HG03520 (cell line): ENCODE measurements around the gene OR13G1.
A peak's percentile ranks its signal among the peaks of the same experiment; 100 is the strongest.
"Not testable (repeated sequence)": the region's sequence is repeated elsewhere in the genome, so short reads cannot be mapped to it uniquely, and the experiment has no call there.

Source experiments
- ATAC-seq: cut with Tn5 transposase; IDR thresholded peaks from one replicate; pipeline ENCODE4 v1.9.1; 2021; ENCODE audit warnings: mild to moderate bottlenecking, moderate library complexity; ENCODE audit not compliant: unreplicated experiment

OR13G1 gene, protein sequence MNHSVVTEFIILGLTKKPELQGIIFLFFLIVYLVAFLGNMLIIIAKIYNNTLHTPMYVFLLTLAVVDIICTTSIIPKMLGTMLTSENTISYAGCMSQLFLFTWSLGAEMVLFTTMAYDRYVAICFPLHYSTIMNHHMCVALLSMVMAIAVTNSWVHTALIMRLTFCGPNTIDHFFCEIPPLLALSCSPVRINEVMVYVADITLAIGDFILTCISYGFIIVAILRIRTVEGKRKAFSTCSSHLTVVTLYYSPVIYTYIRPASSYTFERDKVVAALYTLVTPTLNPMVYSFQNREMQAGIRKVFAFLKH

DNA sequence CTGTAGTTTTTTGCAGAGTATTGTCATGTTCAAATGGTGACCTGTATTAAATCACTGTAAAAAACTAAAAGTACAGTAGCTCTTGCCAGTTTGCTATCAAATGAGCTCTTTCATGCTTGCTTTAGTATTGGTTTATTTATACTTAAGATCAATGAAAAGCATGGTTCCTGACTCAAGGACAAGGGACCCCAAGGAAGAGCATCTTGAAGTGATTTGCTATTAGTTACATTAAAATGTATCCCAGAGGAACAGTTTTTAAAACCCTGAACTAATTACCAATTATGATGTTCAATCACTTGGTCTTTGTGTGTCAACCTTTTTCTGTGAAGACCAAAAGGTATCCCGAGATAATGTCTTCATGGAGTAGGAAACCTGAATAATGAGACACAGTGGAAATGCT is at the start of gene OR13G1:
Gene OR13G1, minus strand, starts transcription at position 101 of the 400 bp plus-strand sequence. CDS start 6,698 bp downstream, outside the sequence.
- ATAC-seq: no peak

DNA sequence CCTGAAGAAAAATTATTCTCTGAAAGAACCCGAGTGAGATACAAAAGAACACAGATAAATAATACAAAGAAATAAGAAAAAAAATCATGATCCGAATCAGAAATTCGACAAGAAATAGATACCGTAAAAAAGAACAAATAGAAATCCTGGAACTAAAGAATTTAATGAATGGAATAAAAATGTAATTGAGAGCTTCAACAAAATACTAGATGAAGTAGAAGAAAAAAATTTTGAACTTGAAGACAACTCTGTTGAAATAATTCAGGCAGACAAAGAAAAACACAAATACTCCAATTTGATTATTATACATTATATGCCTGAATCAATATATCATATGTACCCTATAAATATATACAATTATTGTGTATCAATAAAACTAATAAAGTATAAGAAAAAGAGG is 41.7 kb upstream of the OR13G1 start:
- ATAC-seq: no peak

DNA sequence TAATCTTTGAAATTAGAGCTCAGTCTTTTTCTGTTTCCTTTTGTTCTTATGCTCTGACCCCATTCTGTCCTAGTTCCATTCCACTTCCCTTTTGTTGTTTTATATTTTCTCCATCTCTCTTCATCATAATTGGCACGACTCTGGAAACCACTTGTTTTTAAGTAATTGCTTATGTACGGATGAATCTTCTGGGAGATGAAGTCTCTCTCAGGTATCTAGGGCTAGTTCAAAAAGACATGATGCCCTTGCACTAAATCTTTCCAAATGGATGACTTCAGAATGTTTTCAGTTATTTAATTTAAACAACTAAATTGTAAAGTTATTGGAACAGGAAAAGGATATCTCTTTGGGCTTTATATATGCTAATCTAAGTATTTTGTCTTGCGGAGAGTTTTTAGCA is 37.0 kb upstream of the OR13G1 start, which contains the start of gene OR6F1:
Gene OR6F1, minus strand, starts transcription at position 101 of the 400 bp plus-strand sequence. CDS start 3,891 bp downstream, outside the sequence.
- no peak for ATAC-seq

DNA sequence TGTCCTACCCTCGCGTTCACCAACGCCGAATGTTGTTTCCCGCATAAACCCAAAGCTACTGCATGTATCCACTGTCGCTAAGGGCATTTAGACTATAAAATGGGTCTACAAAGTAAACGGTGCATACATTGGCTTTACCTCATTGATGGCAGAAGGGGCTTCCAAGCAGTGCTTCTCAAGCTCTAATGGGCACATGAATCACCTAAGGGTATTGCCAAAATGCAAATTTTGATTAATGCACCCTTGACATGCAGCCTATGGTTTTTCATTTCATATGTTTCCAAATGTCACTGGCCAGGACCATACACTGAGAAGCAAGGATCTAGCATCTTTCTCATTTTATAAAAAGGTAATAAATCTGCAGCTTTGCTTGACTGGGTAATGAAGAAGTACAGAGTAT is 34.2 kb upstream of the OR13G1 start:
- ATAC-seq: no peak

DNA sequence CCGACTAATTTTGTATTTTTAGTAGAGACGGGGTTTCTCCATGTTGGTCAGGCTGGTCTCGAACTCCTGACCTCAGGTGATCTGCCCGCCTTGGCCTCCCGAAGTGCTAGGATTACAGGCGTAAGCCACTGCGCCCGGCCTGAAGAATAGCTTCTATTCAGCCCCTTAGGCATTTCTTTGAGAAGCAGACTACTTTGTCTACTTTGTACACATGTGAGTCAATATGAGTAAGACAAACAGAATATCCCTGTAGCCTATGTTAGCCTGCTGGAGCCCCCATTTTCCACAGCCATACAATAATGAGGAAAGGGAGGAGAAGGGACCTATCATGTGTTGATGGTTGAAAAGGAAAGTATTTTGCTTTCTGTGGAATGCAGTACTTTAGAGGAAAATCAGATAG is 31.1 kb upstream of the OR13G1 start:
- not testable (repeated sequence) for ATAC-seq

DNA sequence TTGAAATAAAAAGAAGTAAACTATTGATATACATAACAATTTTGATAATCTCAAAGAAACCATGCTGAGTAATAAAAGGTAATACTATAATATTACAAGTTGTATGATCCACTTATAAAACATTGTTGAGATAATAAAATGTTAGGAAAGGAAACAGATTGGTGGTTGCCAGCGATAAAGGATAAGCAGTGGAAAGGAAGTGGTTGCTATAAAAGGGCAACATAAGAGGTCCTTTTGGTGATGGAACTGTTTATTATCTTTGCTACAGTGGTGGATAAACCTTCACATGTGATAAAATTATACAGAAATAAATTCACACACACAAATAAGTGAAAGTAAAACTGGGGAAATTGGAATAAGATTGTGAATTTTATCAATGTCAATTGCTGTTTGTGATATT is 21.8 kb upstream of the OR13G1 start:
- no peak for ATAC-seq

DNA sequence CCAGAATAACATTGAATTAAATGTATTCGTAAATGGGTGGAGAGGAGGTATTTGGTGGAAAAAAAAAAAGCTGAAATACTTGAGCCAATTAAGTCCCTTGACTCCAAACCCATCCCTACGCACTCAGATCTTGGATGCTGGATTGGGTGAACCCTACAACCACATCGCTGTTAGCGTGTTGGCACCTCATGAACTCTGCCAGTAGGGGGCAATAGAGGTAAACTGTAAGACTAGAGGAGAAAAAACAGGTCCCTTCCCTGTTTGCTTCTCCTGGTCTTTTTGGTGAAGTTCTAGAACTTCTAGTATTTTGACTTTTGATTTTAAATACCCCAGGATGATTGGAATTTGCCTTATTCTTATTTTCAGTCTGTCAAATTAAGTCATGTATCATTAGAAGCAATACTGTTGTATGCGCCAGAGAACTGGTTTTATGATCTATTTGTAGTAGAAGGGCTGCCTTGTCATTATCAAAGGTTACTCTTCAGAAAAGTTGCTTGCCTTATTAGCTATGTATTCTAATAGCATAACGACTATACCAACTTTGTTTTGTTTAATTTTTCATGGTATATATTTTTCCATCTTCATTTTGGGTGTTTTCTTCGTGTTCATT is 1.9 kb upstream of the OR13G1 start:
- peak; percentile 94 for ATAC-seq

DNA sequence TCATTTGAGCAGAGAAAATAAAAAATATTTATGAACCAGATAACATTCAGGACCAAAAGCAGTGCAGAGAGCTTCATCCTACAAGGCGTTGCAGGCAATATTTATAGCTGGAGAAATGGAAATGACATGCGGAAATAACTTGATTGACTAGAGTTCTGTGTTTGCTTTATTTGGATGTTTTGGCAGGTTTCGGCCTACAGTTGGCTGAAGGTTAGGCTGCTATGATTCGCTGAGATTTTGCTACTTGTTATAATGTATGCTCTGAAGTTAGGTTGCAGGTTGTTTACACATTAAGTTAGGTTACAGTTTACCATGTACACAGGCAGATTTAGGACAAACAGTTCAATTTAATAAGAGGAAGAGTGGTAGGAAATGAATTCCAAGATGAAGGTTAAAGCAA is 632 bp upstream of the OR13G1 start:
- ATAC-seq: no peak

DNA sequence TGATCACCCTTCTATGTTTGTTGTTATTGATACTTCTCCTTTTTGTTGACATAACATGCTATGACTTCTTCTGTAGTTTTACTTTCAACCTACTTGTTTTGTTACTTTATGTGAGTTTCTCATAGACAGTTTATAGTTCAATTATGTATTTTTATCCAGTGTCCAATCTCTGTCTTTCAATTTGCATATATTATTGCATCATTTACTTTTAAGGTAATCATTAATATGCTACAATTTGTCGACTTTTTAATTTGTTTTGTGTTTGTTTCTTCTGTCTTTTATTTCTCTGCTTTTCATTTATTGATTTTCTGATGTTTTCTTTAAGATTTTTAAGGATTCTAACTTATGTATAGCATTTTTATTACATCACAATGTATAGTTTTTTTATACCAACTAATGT is 10.3 kb downstream of the OR13G1 start:
- ATAC-seq: no peak

DNA sequence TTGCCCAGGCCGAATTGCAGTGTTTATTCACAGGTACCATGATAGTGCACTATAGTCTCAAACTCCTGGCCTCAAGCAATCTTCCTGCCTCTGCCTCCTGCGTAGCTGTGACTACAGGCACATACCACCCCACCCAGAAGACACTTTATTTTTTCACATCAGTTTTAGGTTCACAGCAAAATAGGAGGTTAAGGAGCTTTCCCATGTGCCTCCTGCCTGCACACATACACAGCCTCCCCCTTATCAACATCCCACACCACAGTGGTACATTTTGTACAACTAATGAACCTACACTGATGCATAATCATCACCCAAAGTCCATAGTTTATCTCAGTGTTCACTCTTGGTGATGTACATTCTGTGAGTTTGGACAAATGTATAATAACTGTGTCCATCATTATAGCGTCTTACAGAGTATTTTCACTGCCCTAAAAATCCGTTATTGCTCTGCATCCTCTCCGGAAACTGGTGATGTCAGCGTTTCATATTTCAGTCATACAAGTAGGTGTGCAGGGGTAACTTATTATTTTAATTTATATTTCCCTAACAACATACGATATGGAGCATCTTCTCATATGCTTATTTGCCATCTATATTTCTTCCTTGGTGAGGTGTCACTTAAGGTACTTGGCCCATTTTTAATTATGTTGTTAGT is 23.2 kb downstream of the OR13G1 start:
- ATAC-seq: no peak

DNA sequence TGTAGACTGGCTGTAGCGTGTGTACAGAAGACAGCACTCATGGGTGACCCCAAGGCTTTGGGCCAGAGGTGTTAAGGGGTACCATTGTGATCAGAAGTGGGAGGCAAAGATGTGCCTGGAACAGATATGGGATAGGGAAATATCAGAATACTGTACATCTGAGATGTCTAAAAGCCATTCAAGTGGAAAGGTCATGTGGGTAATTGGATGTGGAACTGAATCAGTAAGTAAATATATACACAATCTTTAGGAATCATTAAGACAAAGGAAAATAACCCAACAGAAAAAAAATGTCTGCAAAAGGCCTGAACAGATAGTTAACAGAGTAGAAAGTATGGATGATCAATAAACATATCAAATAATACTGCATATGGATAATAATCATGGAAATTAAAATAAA is 26.5 kb downstream of the OR13G1 start:
- ATAC-seq: no peak

DNA sequence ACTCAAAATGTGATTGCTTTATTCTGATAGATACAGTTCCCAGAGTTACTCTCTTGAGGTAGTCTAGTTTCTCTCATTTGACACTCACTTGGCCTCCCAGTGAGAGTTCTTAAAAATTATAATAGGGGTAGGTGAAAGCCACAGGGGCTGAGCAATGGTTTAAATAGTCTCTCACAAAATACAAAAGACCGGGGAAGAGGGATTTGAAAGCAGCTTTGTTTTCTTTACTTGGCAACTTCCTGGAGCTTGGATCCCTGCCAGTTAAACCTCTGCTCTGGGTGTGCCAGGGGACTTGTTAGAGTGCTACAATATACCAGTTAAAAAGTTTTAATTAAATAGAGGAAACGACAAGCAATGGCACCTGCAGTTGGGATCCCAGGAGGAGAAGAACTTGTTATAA is 31.7 kb downstream of the OR13G1 start:
- ATAC-seq: no peak

DNA sequence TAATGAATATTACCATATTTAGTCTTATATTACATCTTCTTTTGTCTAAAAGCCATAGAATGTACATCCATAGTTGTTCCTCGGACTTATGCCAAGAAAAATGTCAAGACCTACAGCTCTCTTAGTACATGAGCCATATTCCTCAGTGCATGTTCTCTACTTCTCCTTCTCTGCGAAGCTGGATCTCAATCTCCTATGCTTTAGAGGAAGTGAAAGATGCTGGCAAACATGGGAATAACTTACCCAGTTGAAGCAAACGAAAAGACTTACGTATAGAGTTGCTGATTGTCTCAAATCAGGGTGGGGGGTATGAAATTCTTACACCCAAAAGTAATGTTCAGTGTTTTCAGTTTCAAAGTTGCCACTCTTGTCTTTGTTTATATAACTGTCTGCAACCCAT is 32.7 kb downstream of the OR13G1 start:
- no peak for ATAC-seq

DNA sequence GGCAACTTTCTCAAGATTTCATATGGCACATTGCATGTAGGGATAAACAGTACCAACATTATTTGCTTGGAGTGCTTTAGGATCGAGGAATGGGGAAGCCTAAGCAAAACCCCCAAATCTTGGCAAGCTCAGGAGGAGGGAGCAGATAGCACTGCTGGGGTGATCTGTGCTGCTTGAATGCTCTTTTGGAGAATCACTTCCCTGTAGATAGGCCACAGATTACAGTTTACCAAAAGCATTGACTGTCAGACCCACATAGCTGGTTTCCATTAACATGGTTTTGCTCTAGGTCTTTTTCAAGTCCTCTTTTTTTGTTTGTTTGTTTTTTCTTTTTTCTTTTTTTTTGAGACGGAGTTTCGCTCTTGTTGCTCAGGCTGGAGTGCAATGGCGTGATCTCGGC is 36.8 kb downstream of the OR13G1 start:
- no peak for ATAC-seq

DNA sequence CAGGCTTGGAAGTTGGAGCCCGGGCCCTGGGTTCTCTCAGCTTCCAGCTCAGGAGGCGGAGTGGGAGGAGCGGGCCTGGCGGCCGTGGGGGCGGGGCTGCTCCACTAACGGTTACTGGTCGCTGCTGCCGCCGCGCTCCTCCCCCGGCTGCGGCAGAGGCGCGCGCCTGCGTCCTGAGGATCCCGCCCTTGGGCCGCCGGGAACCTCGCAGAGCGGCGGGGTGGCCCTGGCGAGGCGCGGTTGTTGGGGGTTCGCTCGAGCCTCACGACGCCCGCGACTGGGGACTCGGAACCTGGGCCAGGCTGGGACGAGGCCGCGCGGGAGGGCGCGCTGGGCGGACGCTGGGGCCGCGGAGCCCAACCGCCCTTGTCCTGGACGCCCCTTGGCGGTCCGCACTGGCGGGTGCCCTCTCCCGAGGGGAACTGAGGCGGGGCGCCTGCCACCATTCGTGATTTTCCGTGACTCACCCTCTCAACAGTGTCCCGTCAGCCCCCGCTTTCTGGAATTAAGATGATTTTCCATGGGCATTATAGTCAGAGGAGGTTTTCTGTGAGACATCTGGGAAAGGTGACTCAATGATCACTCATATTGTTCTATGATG is 40.1 kb downstream of the OR13G1 start:
- ATAC-seq: no peak

DNA sequence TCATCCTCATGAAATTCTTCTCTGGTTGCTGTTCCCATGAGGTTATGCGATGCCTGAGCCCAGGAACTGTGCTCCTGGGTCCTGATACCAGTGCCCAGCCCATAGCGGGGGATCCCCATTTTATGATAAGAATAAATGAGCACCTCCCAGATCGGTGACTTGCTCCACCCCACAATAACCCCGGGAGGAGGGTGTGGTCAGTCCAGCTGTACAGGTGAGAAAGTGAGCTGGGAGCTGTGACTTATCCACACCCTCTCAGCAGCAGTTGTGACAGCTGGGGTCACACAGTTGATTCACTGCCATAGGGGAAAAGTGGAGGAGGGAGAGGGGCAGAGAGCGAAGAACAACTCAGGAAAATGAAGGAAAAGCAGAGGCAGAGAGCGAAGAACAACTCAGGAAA is 40.8 kb downstream of the OR13G1 start:
- ATAC-seq: no peak

DNA sequence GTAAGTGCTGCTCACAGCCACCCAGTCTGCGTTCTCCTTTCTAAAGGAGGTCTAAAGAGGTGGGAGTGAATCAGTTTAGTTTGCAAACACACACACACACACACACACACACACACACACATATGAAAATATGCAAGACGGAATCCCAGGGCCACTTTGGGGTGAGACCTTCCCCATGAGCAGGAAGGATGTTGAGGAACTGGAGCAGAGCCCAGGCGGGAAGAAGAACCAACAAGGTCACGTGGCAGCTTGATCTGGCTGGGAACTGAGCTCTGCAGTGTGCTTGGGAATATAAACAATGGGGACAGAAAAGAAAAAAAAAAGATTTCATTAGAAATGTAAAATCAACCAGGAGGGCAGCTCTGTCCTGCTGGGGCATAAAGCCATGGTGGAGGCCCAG is 41.5 kb downstream of the OR13G1 start:
- no peak for ATAC-seq

DNA sequence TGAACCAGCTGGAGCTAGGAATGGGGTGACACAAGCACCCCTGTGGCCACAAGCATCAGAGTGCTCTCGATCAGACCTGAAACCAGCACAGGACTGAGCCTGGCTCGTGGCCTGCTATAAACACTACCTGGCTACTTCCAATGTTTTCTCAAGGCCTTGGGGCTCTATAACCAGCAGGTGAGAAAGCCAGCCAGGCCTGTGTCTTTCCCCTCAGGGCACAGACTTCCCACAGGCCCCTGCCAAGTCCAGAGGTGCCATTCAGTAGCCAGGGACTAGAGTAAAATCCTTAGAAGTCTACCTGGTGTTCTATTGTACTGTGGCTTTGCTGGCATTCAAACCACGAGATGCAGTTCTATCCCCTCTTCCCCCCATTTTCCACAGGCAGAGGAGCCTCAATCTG is 51.6 kb downstream of the OR13G1 start:
- ATAC-seq: no peak
